HepG2 (cell line): ENCODE results near the gene SAXO2. TPM values are rescaled to one million over a fixed set of nuclear protein-coding genes. Genes with fewer than 3 reads are reported as not detected.
"Not testable (repeated sequence)": the region's sequence is repeated elsewhere in the genome, so short reads cannot be mapped to it uniquely, and the experiment has no call there.

Source experiments
- ATAC-seq: fragments of 200-7000 bp; cut with Tn5 transposase; 3 replicates; pipeline ENCODE4 v1.9.1; 2020; ENCODE audit warnings: mild to moderate bottlenecking, moderate library complexity
- BruUV-seq: library from RNA; stranded (reverse); fragments of 400-500 nt; replicated peaks from 2 replicates; lab custom pipeline; 2021; lab: Mats Ljungman, UMichigan
- CTCF ChIA-PET: fragments of 300-600 bp; formaldehyde crosslinking; extraction: SDS; loops from one replicate; lab custom pipeline; 2021; ENCODE audit warnings: low total read pairs, inconsistent platforms, low intra/inter-chr PET ratio; lab: Yijun Ruan, JAX
- POLR2A ChIA-PET: fragments of 350-600 bp; sonication (Branson Sonifier 250); formaldehyde crosslinking; loops from one replicate; lab custom pipeline; 2020; ENCODE audit warnings: antibody characterized with exemption, inconsistent platforms; lab: Yijun Ruan, JAX
- DNase-seq: peaks from one replicate; pipeline ENCODE4 v3.0.0-alpha.2; 2015; ENCODE audit warnings: low spot score
- FAIRE-seq: peaks from 3 replicates; lab custom pipeline; 2011; peaks lifted over from hg19 to GRCh38; lab: Jason Lieb, UNC
- H2AFZ ChIP-seq: one replicate; pipeline ENCODE4 v1.6.1; 2011; ENCODE audit warnings: low read length, inconsistent platforms
- H3K27ac ChIP-seq: fragments of 300-600 bp; 3 replicates; pipeline ENCODE4 v1.8.0; 2011; ENCODE audit warnings: mixed run types, mild to moderate bottlenecking, mixed read lengths, low read length, inconsistent platforms; ENCODE audit not compliant: insufficient read depth; ENCODE audit errors: extremely low read length
- H3K27me3 ChIP-seq, 2 experiments: fragments of 200-600 bp in 1 of 2; 2 replicates in 1 of 2; 3 replicates in 1 of 2; pipeline versions ENCODE4 v1.6.0 to v1.8.0; 2011; ENCODE audit warnings: low read length in 2 of 2, mild to moderate bottlenecking in 2 of 2, moderate library complexity in 2 of 2, inconsistent platforms in 1 of 2; ENCODE audit not compliant: insufficient read depth in 2 of 2, control insufficient read depth in 1 of 2
- H3K36me3 ChIP-seq, 2 experiments: fragments of 200-600 bp in 1 of 2; replicated peaks in 1 of 2; 2 replicates in 1 of 2; 3 replicates in 1 of 2; pipeline versions ENCODE4 v1.5.1 to v1.8.0; 2011; ENCODE audit warnings: low read length in 2 of 2, inconsistent platforms in 1 of 2; ENCODE audit not compliant: insufficient read depth in 2 of 2, control insufficient read depth in 1 of 2
- H3K4me1 ChIP-seq: 2 replicates; pipeline ENCODE4 v1.5.1; 2012; ENCODE audit warnings: low read length, inconsistent platforms; ENCODE audit not compliant: insufficient read depth
- H3K4me2 ChIP-seq: 2 replicates; pipeline ENCODE4 v1.6.0; 2011; ENCODE audit warnings: low read depth, low read length, inconsistent platforms
- H3K4me3 ChIP-seq, 3 experiments: fragments of 200-600 bp in 1 of 3; sonication (generic), shearing (Covaris generic) in 1 of 3; replicated peaks in 1 of 3; 2 replicates each; pipeline ENCODE4 v1.5.1; 2011 to 2016; ENCODE audit warnings: low read length in 3 of 3, inconsistent platforms in 2 of 3, low read depth in 2 of 3, mild to moderate bottlenecking in 2 of 3, control low read depth in 1 of 3, mixed read lengths in 1 of 3; ENCODE audit not compliant: insufficient read depth in 1 of 3
- H3K79me2 ChIP-seq: one replicate; pipeline ENCODE4 v1.6.1; 2011; ENCODE audit warnings: low read length, inconsistent platforms; ENCODE audit not compliant: insufficient read depth
- H3K9ac ChIP-seq: 2 replicates; pipeline ENCODE4 v1.6.0; 2011; ENCODE audit warnings: mild to moderate bottlenecking, low read depth, low read length, inconsistent platforms; ENCODE audit not compliant: insufficient read depth
- H3K9me3 ChIP-seq: 2 replicates; pipeline ENCODE4 v1.5.1; 2012; ENCODE audit warnings: mild to moderate bottlenecking, low read length
- H4K20me1 ChIP-seq: 2 replicates; pipeline ENCODE4 v1.6.0; 2011; ENCODE audit warnings: inconsistent platforms, mild to moderate bottlenecking, low read length, moderate library complexity; ENCODE audit not compliant: insufficient read depth
- ARNT2 ChIP-seq: sonication (generic); formaldehyde crosslinking; IDR thresholded peaks from 2 replicates; pipeline ENCODE4 v1.8.0; 2022; ENCODE audit warnings: mild to moderate bottlenecking, low read depth, missing genetic modification reagents, moderate library complexity
- HDAC1 ChIP-seq: sonication (generic); formaldehyde crosslinking; IDR thresholded peaks from 2 replicates; pipeline ENCODE4 v1.5.1; 2020; ENCODE audit warnings: mild to moderate bottlenecking, missing genetic modification reagents
- KDM5A ChIP-seq: fragments of 200-600 bp; sonication (generic); IDR thresholded peaks from 2 replicates; pipeline ENCODE4 v1.7.0; 2018; ENCODE audit warnings: antibody characterized with exemption, mild to moderate bottlenecking, low read length, borderline replicate concordance
- MAFF ChIP-seq: IDR thresholded peaks from 2 replicates; pipeline ENCODE4 v1.6.1; 2011; ENCODE audit warnings: low read depth, low read length, improper control_type of control experiment
- MAFK ChIP-seq, 2 experiments: IDR thresholded peaks in 1 of 2; conservative IDR thresholded peaks in 1 of 2; 2 replicates each; pipeline ENCODE4 v1.6.1; 2011; ENCODE audit warnings: improper control_type of control experiment in 2 of 2, low read length in 2 of 2
- RFXAP ChIP-seq: sonication (generic); formaldehyde crosslinking; IDR thresholded peaks from 2 replicates; pipeline ENCODE4 v1.4.0; 2020; ENCODE audit warnings: missing genetic modification reagents, borderline replicate concordance
- ZNF639 ChIP-seq: conservative IDR thresholded peaks from 2 replicates; pipeline ENCODE4 v1.6.1; 2018; ENCODE audit warnings: missing genetic modification reagents
- WGBS: methylation state at CpG from one replicate; pipeline ENCODE4 v1.1.6; 2017; ENCODE audit warnings: low lambda C conversion rate; 5-methylcytosine and 5-hydroxymethylcytosine counted together
- in situ Hi-C: cut with HindIII; loops from 2 replicates; pipeline ENCODE4 v1.10.0; 2017; ENCODE audit warnings: low pct_unique_long_range_greater_than_20kb; ENCODE audit not compliant: extremely low pct_ligation_motif_present
- intact Hi-C: fragments of 100-400 bp; cut with micrococcal nuclease; formaldehyde crosslinking; loops from one replicate; pipeline ENCODE4 v1.10.0; 2022; ENCODE audit not compliant: unreplicated experiment
- polyA plus RNA-seq, 8 experiments: library from polyadenylated mRNA; depleted of rRNA in 3 of 8; stranded (reverse) in 7 of 8; unstranded in 1 of 8; fragments of >200 nt; fragmentation: Illumina TruSeq in 4 of 8; extraction: Trizol in 4 of 8; gene quantifications; 2 replicates each; pipeline versions ENCODE4 v1.2.1 to v1.2.3, GENCODE V29; 2011 to 2016; ENCODE audit warnings: low read depth in 4 of 8, missing spikeins in 1 of 8, mixed read lengths in 1 of 8; ENCODE audit not compliant: insufficient read depth in 1 of 8
- total RNA-seq, 5 experiments: library from RNA; depleted of rRNA; stranded (reverse); fragments of >200 nt; fragmentation: Illumina TruSeq; extraction: Trizol; gene quantifications; 2 replicates each; pipeline ENCODE4 v1.2.3, GENCODE V29; 2016; ENCODE audit warnings: low read depth in 1 of 5

The SAXO2 gene
- total and polyA plus RNA-seq, 2 of the 13 experiments (the other 11 are each of a cell fraction or from before 2014, with no cell fraction given) = 0.01 to 1.5 TPM

- BruUV-seq, H2AFZ ChIP-seq, H3K79me2 ChIP-seq, POLR2A ChIA-PET, ATAC-seq, H3K4me3 ChIP-seq, H3K9me3 ChIP-seq, H3K4me2 ChIP-seq, H3K4me1 ChIP-seq, DNase-seq, H3K9ac ChIP-seq, H3K36me3 ChIP-seq, H4K20me1 ChIP-seq, H3K27ac ChIP-seq, CTCF ChIA-PET, FAIRE-seq, in situ Hi-C loops, intact Hi-C loops: not testable (repeated sequence)
- peaks cover 0 to 12% of the 10 kb centered on the region in 2 experiments; a peak in 3 of 5 replicates for H3K27me3 ChIP-seq
- 42% methylated on average over 14 of the region's 23 CpGs for WGBS
These were observed 53.9 kb downstream of the SAXO2 start for GRCh38 chr15:82316247-82317090.

- intact Hi-C loops = no loop called here
- no TSS peak for BruUV-seq
These were observed 54.5 kb downstream of the SAXO2 start for GRCh38 chr15:82317091-82317489.

GRCh38 chr15:82317516-82317915 lies 54.9 kb downstream of the SAXO2 start:
- H3K4me3 ChIP-seq, H3K36me3 ChIP-seq, H3K4me1 ChIP-seq, CTCF ChIA-PET, ATAC-seq, H3K9ac ChIP-seq, POLR2A ChIA-PET, intact Hi-C loops, H2AFZ ChIP-seq, BruUV-seq, H3K79me2 ChIP-seq, H3K27ac ChIP-seq, H3K4me2 ChIP-seq, FAIRE-seq, in situ Hi-C loops, H3K9me3 ChIP-seq, H4K20me1 ChIP-seq, DNase-seq: not testable (repeated sequence)
- 23% methylated on average over 5 of the region's 7 CpGs for WGBS
- H3K27me3 ChIP-seq = peaks cover 0 to 12% of the 10 kb centered on the region in 2 experiments; a peak in 3 of 5 replicates

More at GRCh38 chr15:82317091-82317489, 54.5 kb downstream of the SAXO2 start:
- TF ChIP-seq MAFF (peak; percentile 55), HDAC1 (CRISPR knock-in tag) (no peak), ZNF639 (no peak), MAFK (conservative IDR thresholded peaks at IDR 0.05 in 1 of 2, IDR thresholded peaks at IDR 0.05 in 1 of 2; ENCODE audit: low read length in 2 of 2) (peak; percentile 66 to 75), RFXAP (CRISPR knock-in tag) (no peak), KDM5A (no peak), ARNT2 (no peak)
- TF ChIP-seq, all 625 proteins: peak for 2
- in situ Hi-C loops = no loop called here
- DNase-seq = no peak
- Histone ChIP-seq H3K9ac (no peak overlapping the region), H3K4me3 (no peak overlapping the region), H3K36me3 (no peaks in the 10 kb centered on the region), H3K79me2 (no peaks in the 10 kb centered on the region), H3K4me1 (no peaks in the 10 kb centered on the region), H3K4me2 (no peak overlapping the region), H3K27me3 (peaks cover 0 to 12% of the 10 kb centered on the region in 2 experiments; a peak in 3 of 5 replicates), H3K27ac (no peak overlapping the region), H4K20me1 (no peaks in the 10 kb centered on the region), H3K9me3 (no peaks in the 10 kb centered on the region), H2AFZ (no peak overlapping the region)
- ChIA-PET POLR2A (no interaction called here), CTCF (no interaction called here)
- 68% methylated on average over 9 of the region's 12 CpGs for WGBS
- no peak; the same call in 2 of the 3 replicates for ATAC-seq
- no peak for FAIRE-seq
